H1 (cell line): Measurements from ENCODE around the gene ZSCAN16. TPM values are rescaled to one million over a fixed set of nuclear protein-coding genes. Genes with fewer than 3 reads are reported as not detected.

Experiments used
- CTCF ChIA-PET: fragments of 300-600 bp; sonication (Branson Sonifier 250); formaldehyde crosslinking; loops from one replicate; lab custom pipeline; 2021; ENCODE audit not compliant: partially characterized antibody; lab: Charles Lee
- POLR2A ChIA-PET: fragments of 300-600 bp; sonication (Branson Sonifier 250); formaldehyde crosslinking; loops from one replicate; lab custom pipeline; 2021; ENCODE audit warnings: inconsistent platforms; ENCODE audit not compliant: partially characterized antibody; lab: Charles Lee
- DNase-seq, 2 experiments: peaks; one replicate each; pipeline versions ENCODE4 v3.0.0 to v3.0.0-alpha.2; 2010 to 2022; ENCODE audit warnings: low spot score in 2 of 2, low read depth in 1 of 2, mixed read lengths in 1 of 2
- FAIRE-seq: peaks from 2 replicates; lab custom pipeline; 2011; peaks lifted over from hg19 to GRCh38; lab: Jason Lieb, UNC
- H2AFZ ChIP-seq: 2 replicates; pipeline ENCODE4 v1.8.1; 2012; ENCODE audit warnings: low read length, inconsistent platforms
- H2AK5ac ChIP-seq: 2 replicates; pipeline ENCODE4 v1.6.1; 2013; ENCODE audit warnings: low read depth, low read length
- H2BK120ac ChIP-seq: replicated peaks from 2 replicates; pipeline ENCODE3; 2013; ENCODE audit warnings: low read depth, low read length, inconsistent platforms
- H2BK12ac ChIP-seq: 2 replicates; pipeline ENCODE4 v1.6.1; 2013; ENCODE audit warnings: low read depth, low read length
- H2BK15ac ChIP-seq: 2 replicates; pipeline ENCODE4 v1.6.1; 2013; ENCODE audit warnings: low read length
- H2BK20ac ChIP-seq: 2 replicates; pipeline ENCODE4 v1.6.1; 2013; ENCODE audit warnings: low read length
- H2BK5ac ChIP-seq: 2 replicates; pipeline ENCODE4 v1.6.1; 2013; ENCODE audit warnings: low read depth, low read length
- H3K14ac ChIP-seq: 2 replicates; pipeline ENCODE4 v1.6.1; 2013; ENCODE audit warnings: inconsistent platforms; ENCODE audit not compliant: insufficient read length
- H3K18ac ChIP-seq: 2 replicates; pipeline ENCODE4 v1.6.1; 2013; ENCODE audit warnings: low read length; ENCODE audit errors: extremely low read depth
- H3K23ac ChIP-seq: 2 replicates; pipeline ENCODE4 v1.6.1; 2013; ENCODE audit warnings: inconsistent platforms; ENCODE audit not compliant: insufficient read length
- H3K23me2 ChIP-seq: 2 replicates; pipeline ENCODE4 v1.6.1; 2013; ENCODE audit warnings: low read depth, low read length
- H3K27ac ChIP-seq: 2 replicates; pipeline ENCODE4 v1.6.1; 2011; ENCODE audit warnings: low read depth, low read length, inconsistent platforms
- H3K27me3 ChIP-seq, 4 experiments: replicated peaks in 1 of 4; 1 replicate in 1 of 4; 2 replicates in 3 of 4; pipeline versions ENCODE4 v1.6.1 to v1.8.1; 2011 to 2013; ENCODE audit warnings: low read length in 3 of 4, mild to moderate bottlenecking in 3 of 4, inconsistent platforms in 2 of 4, mixed read lengths in 2 of 4, moderate library complexity in 1 of 4; ENCODE audit not compliant: control insufficient read depth in 3 of 4, insufficient read depth in 3 of 4; ENCODE audit errors: extremely low read depth in 1 of 4
- H3K36me3 ChIP-seq, 4 experiments: 2 replicates each; pipeline versions ENCODE4 v1.6.1 to v1.8.1; 2011 to 2013; ENCODE audit warnings: mild to moderate bottlenecking in 4 of 4, low read length in 3 of 4, moderate library complexity in 2 of 4, control low read depth in 1 of 4, inconsistent platforms in 1 of 4; ENCODE audit not compliant: insufficient read depth in 4 of 4, control insufficient read depth in 2 of 4
- H3K4ac ChIP-seq: replicated peaks from 2 replicates; pipeline ENCODE3; 2013; ENCODE audit warnings: low read length, low read depth, mixed read lengths, inconsistent platforms; ENCODE audit not compliant: insufficient read length
- H3K4me1 ChIP-seq, 4 experiments: replicated peaks in 1 of 4; 1 replicate in 1 of 4; 2 replicates in 3 of 4; pipeline versions ENCODE4 v1.6.1 to v1.8.1; 2011 to 2013; ENCODE audit warnings: low read length in 3 of 4, inconsistent platforms in 2 of 4, mixed read lengths in 1 of 4; ENCODE audit not compliant: insufficient read depth in 4 of 4, control insufficient read depth in 3 of 4
- H3K4me2 ChIP-seq, 2 experiments: 2 replicates each; pipeline versions ENCODE4 v1.6.1 to v1.8.1; 2011 to 2013; ENCODE audit warnings: low read depth in 2 of 2, low read length in 2 of 2, control low read depth in 1 of 2, inconsistent platforms in 1 of 2, mild to moderate bottlenecking in 1 of 2; ENCODE audit not compliant: insufficient read depth in 1 of 2
- H3K4me3 ChIP-seq, 4 experiments: fragments of 200-600, 300-600 bp in 1 of 4; sonication (generic), shearing (Covaris generic), sonication (Bioruptor Twin) in 1 of 4; 2 replicates each; pipeline versions ENCODE4 v1.5.1 to v1.8.1; 2011 to 2016; ENCODE audit warnings: low read length in 4 of 4, low read depth in 3 of 4, control low read depth in 2 of 4, inconsistent platforms in 2 of 4, mild to moderate bottlenecking in 2 of 4, mixed read lengths in 1 of 4, moderate library complexity in 1 of 4; ENCODE audit not compliant: insufficient read depth in 2 of 4; ENCODE audit errors: extremely low read depth in 1 of 4
- H3K56ac ChIP-seq: replicated peaks from 2 replicates; pipeline ENCODE3; 2013; ENCODE audit warnings: low read depth, mild to moderate bottlenecking, mixed read lengths, low read length, inconsistent platforms; ENCODE audit not compliant: insufficient read length
- H3K79me1 ChIP-seq: 2 replicates; pipeline ENCODE4 v1.6.1; 2013; ENCODE audit warnings: low read depth, low read length, control low read depth
- H3K79me2 ChIP-seq, 2 experiments: 2 replicates each; pipeline versions ENCODE4 v1.6.1 to v1.8.1; 2012 to 2013; ENCODE audit warnings: low read length in 2 of 2, mild to moderate bottlenecking in 2 of 2, inconsistent platforms in 1 of 2; ENCODE audit not compliant: insufficient read depth in 2 of 2, control insufficient read depth in 1 of 2
- H3K9ac ChIP-seq, 4 experiments: replicated peaks in 1 of 4; 1 replicate in 1 of 4; 2 replicates in 3 of 4; pipeline versions ENCODE4 v1.6.1 to v1.8.1; 2011 to 2013; ENCODE audit warnings: low read depth in 3 of 4, low read length in 3 of 4, control low read depth in 2 of 4, mild to moderate bottlenecking in 2 of 4, moderate library complexity in 2 of 4, inconsistent platforms in 1 of 4; ENCODE audit errors: extremely low read depth in 1 of 4
- H3K9me3 ChIP-seq, 2 experiments: 2 replicates each; pipeline versions ENCODE4 v1.6.1 to v1.8.1; 2012 to 2013; ENCODE audit warnings: mild to moderate bottlenecking in 2 of 2, moderate library complexity in 2 of 2, control low read depth in 1 of 2, inconsistent platforms in 1 of 2, low read depth in 1 of 2, low read length in 1 of 2, mixed read lengths in 1 of 2; ENCODE audit not compliant: insufficient read depth in 2 of 2
- H4K20me1 ChIP-seq, 2 experiments: replicated peaks in 1 of 2; 2 replicates each; pipeline versions ENCODE3 to v1.8.1; 2011 to 2013; ENCODE audit warnings: inconsistent platforms in 2 of 2, low read length in 2 of 2, mild to moderate bottlenecking in 1 of 2; ENCODE audit not compliant: insufficient read depth in 2 of 2, control insufficient read depth in 1 of 2
- H4K5ac ChIP-seq: 2 replicates; pipeline ENCODE4 v1.6.1; 2013; ENCODE audit warnings: low read length, low read depth, mixed read lengths, inconsistent platforms; ENCODE audit not compliant: insufficient read length
- H4K8ac ChIP-seq: 2 replicates; pipeline ENCODE4 v1.8.0; 2013; ENCODE audit warnings: mild to moderate bottlenecking, moderate library complexity, low read length, inconsistent platforms; ENCODE audit not compliant: insufficient read depth; ENCODE audit errors: extremely low read depth
- H4K91ac ChIP-seq: replicated peaks from 2 replicates; pipeline ENCODE3; 2013; ENCODE audit warnings: low read length, mixed read lengths, inconsistent platforms; ENCODE audit not compliant: insufficient read length
- BRCA1 ChIP-seq: IDR thresholded peaks from 2 replicates; pipeline ENCODE4 v1.6.1; 2012; ENCODE audit warnings: low read depth, low read length, improper control_type of control experiment
- CBX8 ChIP-seq: fragments of 300-800, 300-1000 bp; sonication (generic); IDR thresholded peaks from 2 replicates; pipeline ENCODE4 v1.7.1; 2016; ENCODE audit warnings: low read depth, low read length, borderline replicate concordance
- PHF8 ChIP-seq: fragments of 200-600 bp; sonication (generic); conservative IDR thresholded peaks from 2 replicates; pipeline ENCODE4 v1.7.1; 2012; ENCODE audit warnings: low read depth, mild to moderate bottlenecking, inconsistent platforms, low read length, moderate library complexity
- SAP30 ChIP-seq: fragments of 300-600 bp; sonication (generic); IDR thresholded peaks from 2 replicates; pipeline ENCODE4 v1.7.1; 2012; ENCODE audit warnings: low read length, moderate library complexity, mild to moderate bottlenecking, inconsistent platforms; ENCODE audit not compliant: insufficient read depth, insufficient replicate concordance
- TBP ChIP-seq: IDR thresholded peaks from 2 replicates; pipeline ENCODE4 v1.6.1; 2011; ENCODE audit warnings: low read depth, low read length, improper control_type of control experiment
- TEAD4 ChIP-seq: IDR thresholded peaks from 2 replicates; pipeline ENCODE4 v1.6.1; 2012; ENCODE audit warnings: low read depth, low read length, inconsistent platforms, mixed read lengths
- WGBS, 2 experiments: shearing (Covaris generic) in 1 of 2; methylation state at CpG; one replicate each; pipeline versions ENCODE4 v1.1.6 to v1.1.7; 2013 to 2015; ENCODE audit warnings: low lambda C conversion rate in 2 of 2, mixed read lengths in 2 of 2, inconsistent platforms in 1 of 2, low coverage in 1 of 2, missing lambda C conversion rate in 1 of 2; ENCODE audit not compliant: insufficient replicate concordance in 2 of 2, insufficient coverage in 1 of 2, insufficient read length in 1 of 2; ENCODE audit errors: extremely low coverage in 1 of 2, missing lambda C conversion rate in 1 of 2; 5-methylcytosine and 5-hydroxymethylcytosine counted together
- polyA plus RNA-seq, 7 experiments: library from polyadenylated mRNA; depleted of rRNA in 3 of 7; stranded (reverse) in 5 of 7; unstranded in 2 of 7; fragments of >200 nt in 5 of 7; fragments of 200-250 nt in 2 of 7; gene quantifications; 1 replicate in 5 of 7; 2 replicates in 1 of 7; 4 replicates in 1 of 7; pipeline versions ENCODE4 v1.2.1 to v1.2.3, GENCODE V29; 2011 to 2013; ENCODE audit warnings: missing spikeins in 2 of 7, mixed read lengths in 2 of 7
- total RNA-seq: library from RNA; stranded (reverse); fragmentation: NEBNext Ultra II Directional; extraction: Animal tissue kit (Norgen Biotek cat#: 25700); gene quantifications from 2 replicates; pipeline ENCODE4 v1.2.1, GENCODE V29; 2021
- TF ChIP-seq, protein P1 (sequence below): IDR thresholded peaks from 2 replicates; pipeline ENCODE4 v1.6.1; 2012; ENCODE audit warnings: inconsistent platforms
- TF ChIP-seq, protein P2 (sequence below), 3 experiments: IDR thresholded peaks; 1 replicate in 2 of 3; 2 replicates in 1 of 3; pipeline versions ENCODE4 v1.5.1 to v1.6.1; 2011; ENCODE audit warnings: low read length in 3 of 3, mild to moderate bottlenecking in 3 of 3, inconsistent platforms in 2 of 3, low read depth in 1 of 3, moderate library complexity in 1 of 3; ENCODE audit not compliant: insufficient read depth in 1 of 3; ENCODE audit errors: control extremely low read depth in 1 of 3

The ZSCAN16 gene
- total and polyA plus RNA-seq, 2 of the 8 experiments (the other 6 are each of a cell fraction or from before 2014, with no cell fraction given), result 3.6 to 9.4 TPM

DNA sequence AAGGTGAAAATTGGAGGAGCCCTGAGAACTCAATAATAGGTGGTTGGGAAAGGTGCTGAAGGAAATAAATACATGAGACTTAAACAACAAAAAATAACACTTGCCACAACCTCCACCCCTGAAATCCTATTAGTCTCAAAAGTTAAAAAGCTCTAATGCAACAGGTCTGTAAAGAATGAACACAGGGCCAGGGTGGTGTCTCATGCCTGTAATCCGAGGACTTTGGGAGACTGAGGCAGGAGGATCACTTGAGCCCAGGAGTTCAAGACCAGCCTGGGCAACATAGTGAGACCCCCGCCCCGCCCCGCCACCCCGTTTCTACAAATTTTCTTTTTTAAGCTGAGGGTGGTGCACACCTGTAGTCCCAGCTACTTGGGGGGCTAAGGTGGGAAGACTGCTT lies 16.2 kb downstream of the ZSCAN16 start:
- DNase-seq (no peak), FAIRE-seq (no peak)
- Histone ChIP-seq H3K4ac (no peak overlapping the region), H3K56ac (no peak overlapping the region), H2AK5ac (no peak overlapping the region), H2AFZ (no peak overlapping the region), H3K23me2 (peaks cover 6% of the 10 kb centered on the region), H2BK120ac (no peak overlapping the region), H3K36me3 (peaks cover 3 to 8% (median 4%) of the 10 kb centered on the region in 4 experiments), H3K23ac (no peak overlapping the region), H3K4me1 (peaks cover 0 to 9% (median 2%) of the 10 kb centered on the region in 4 experiments; a peak in 3 of 7 replicates), H2BK15ac (no peak overlapping the region), H3K9me3 (no peaks in the 10 kb centered on the region), H3K4me2 (no peak overlapping the region; a peak in 1 of 4 replicates), H3K4me3 (no peak overlapping the region), H2BK12ac (no peak overlapping the region), H3K9ac (no peak overlapping the region), H4K8ac (no peak overlapping the region), H3K79me2 (peaks cover 0 to 43% of the 10 kb centered on the region in 2 experiments; a peak in 3 of 4 replicates), H4K20me1 (peaks cover 0 to 2% of the 10 kb centered on the region in 2 experiments), H3K27me3 (peaks cover 0 to 3% (median 1%) of the 10 kb centered on the region in 4 experiments; a peak in 1 of 7 replicates), H3K27ac (no peak overlapping the region), H2BK20ac (no peak overlapping the region), H2BK5ac (no peak overlapping the region), H3K79me1 (no peaks in the 10 kb centered on the region), H4K5ac (no peak overlapping the region), H3K18ac (no peak overlapping the region), H4K91ac (no peak overlapping the region), H3K14ac (no peak overlapping the region)
- 75% methylated on average over 5 of the region's 5 CpGs; no CpG with 5 or more reads in 1 of the 2 experiments for WGBS, 2 experiments
- no peak for TF ChIP-seq BRCA1
- TF ChIP-seq TBP, result no peak
- no peak for TF ChIP-seq TEAD4
- TF ChIP-seq CBX8, result no peak
- TF ChIP-seq, protein P1, sequence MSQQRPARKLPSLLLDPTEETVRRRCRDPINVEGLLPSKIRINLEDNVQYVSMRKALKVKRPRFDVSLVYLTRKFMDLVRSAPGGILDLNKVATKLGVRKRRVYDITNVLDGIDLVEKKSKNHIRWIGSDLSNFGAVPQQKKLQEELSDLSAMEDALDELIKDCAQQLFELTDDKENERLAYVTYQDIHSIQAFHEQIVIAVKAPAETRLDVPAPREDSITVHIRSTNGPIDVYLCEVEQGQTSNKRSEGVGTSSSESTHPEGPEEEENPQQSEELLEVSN, result no peak
- TF ChIP-seq, protein P2, sequence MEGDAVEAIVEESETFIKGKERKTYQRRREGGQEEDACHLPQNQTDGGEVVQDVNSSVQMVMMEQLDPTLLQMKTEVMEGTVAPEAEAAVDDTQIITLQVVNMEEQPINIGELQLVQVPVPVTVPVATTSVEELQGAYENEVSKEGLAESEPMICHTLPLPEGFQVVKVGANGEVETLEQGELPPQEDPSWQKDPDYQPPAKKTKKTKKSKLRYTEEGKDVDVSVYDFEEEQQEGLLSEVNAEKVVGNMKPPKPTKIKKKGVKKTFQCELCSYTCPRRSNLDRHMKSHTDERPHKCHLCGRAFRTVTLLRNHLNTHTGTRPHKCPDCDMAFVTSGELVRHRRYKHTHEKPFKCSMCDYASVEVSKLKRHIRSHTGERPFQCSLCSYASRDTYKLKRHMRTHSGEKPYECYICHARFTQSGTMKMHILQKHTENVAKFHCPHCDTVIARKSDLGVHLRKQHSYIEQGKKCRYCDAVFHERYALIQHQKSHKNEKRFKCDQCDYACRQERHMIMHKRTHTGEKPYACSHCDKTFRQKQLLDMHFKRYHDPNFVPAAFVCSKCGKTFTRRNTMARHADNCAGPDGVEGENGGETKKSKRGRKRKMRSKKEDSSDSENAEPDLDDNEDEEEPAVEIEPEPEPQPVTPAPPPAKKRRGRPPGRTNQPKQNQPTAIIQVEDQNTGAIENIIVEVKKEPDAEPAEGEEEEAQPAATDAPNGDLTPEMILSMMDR (IDR thresholded peaks at IDR 0.05; ENCODE audit: control extremely low read depth in 1 of 3, insufficient read depth in 1 of 3, low read depth in 1 of 3, low read length in 3 of 3), result no peak
- no peak for TF ChIP-seq PHF8
- no peak for TF ChIP-seq SAP30
- ChIA-PET POLR2A (interaction anchor here (1.2 to 2.0 kb wide), 6 partner anchors 8 to 195 kb away, joined by 3 to 35 read pairs (median 6); partner anchors contain the start of genes ZSCAN16, ZSCAN26 and ZSCAN31), CTCF (no interaction called here)
